NCI-H187 (cell line): ENCODE data around the gene SHC3.

Experiments used
- DNase-seq, 2 experiments: peaks; one replicate each; lab custom pipeline; 2025; lab: John Stamatoyannopoulos, UW

The SHC3 gene

GRCh38 chr9:89185980-89186379 is 7.4 kb upstream of the SHC3 start:
- no peak for DNase-seq

GRCh38 chr9:89183146-89183545 is 4.5 kb upstream of the SHC3 start:
- DNase-seq: no peak

- DNase-seq: no peak
Observed at GRCh38 chr9:89182369-89182768, 3.8 kb upstream of the SHC3 start.

DNA sequence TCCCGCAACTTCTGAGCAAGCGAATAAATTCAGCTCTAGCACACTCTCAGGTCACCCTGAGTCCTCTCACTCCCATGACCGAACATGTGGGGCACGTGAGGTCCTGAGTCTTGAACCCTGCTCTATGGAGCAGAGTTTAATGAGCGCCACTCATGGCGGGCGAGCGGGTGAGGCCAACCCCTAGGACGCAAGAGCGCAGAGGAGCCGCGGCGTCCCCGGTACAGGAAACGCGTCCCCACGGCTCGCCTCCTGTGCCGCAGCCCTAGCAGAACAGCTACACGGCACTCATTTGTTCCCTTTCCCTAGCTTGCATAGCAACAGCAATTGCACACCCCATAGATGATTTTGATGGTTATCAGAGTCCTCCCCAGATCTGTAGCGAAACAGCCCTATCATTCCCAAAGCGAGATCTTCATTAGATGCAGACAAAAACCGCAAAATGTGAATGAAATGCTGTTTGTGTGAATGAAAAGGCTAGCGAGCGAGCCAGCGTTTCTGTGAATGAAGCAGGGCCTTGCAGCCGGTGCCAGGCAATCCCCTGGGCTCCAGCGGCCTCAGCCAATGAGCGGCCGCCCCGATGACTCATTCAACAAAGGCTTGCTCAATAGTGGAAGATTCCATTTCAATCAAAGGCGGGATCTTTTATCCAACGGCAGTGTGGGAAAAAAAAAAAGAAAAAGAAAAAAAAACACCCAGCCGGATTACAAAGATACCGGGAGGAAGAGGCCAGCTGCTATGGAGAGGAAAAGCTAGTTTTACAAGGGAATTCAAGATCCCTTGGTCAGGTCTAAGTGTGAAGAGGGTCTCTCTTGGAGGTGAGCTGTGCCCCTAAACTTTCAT is 1.5 kb upstream of the SHC3 start:
- peak in 1 of 2 experiments; percentile 19 for DNase-seq

GRCh38 chr9:89179540-89179894 is 899 bp upstream of the SHC3 start:
- no peak for DNase-seq

GRCh38 chr9:89178830-89179539 is 367 bp upstream of the SHC3 start:
- DNase-seq: no peak

- no peak for DNase-seq
Observed at GRCh38 chr9:89177012-89177943, 1.3 kb downstream of the SHC3 start.

DNA sequence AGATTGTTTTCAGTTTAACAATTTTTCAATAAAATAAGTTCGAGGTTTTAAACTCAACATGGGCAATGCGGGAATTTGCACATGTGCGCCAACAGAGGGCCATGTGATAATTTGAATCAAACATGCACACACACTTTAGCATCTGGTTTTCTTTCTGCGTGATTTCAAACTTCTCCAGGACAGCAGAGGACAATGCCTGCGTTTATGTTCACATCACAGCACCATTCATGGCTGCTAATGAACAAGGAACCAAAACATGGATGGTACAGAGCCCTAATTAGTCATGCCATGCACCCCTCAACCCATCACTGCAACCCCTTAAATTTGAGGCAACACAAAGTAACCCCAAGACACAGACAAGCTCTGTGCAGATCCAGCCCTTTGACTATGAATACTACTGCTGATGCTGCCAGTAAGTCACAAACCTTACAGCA is 2.8 kb downstream of the SHC3 start:
- no peak for DNase-seq

DNA sequence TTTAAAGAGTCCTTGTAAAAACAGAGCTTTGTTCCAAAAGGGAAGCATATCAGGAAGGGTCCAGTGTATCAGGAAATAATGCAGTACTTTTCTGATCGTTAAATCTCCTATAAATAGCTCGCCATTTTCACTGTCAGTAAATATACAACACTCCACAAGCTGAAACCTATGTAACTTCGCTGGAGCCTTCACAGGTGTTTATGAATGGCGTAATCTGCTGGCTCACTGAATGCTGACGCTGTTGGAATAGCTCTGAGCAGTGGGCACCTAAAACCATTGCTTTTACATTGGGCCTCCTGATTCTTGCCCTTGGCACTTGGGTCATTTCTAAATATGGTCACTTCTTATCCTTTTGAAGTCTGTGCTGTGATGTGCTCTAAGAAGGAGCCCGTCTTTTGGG is 4.3 kb downstream of the SHC3 start:
- no peak for DNase-seq

DNA sequence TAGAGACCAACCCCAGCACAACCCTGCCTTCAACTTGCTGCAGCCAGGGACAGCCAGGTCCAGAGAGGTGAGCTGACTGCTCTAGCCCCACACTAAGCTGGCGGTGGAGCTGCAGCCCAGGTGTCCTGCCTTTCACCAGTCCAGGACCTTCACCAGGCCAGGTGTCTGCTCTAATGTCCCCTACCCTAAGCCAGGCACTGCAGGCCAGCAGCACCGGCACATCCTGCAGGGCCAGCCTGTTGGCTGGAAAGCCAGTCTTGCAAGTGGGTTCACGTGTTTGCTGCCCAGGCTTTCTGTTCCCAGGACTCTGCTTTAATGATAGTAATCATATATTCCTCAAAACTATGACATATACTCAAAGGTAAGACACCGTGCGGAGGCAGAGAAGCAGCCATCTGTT is 5.5 kb downstream of the SHC3 start:
- no peak for DNase-seq

GRCh38 chr9:89172398-89172797 is 6.2 kb downstream of the SHC3 start:
- DNase-seq: no peak

DNA sequence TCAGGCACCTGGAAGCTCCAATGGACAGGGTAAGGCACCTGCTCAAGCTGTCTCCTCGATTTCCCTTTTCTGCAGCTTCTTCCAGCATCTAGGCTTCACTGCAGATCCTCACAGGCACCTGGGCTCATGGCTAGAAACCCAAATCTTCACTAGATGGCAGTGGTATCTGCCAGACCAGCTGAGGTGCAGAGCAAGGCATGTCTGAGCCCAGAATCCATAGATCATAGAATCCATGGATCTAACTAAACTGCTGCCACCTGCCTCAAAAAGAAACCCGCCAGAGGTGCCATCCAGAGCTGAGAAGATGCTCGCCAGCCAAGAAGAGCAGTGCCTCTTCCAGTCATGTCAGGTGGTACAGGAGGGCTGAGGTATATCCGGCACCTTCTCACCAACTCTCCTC is 6.9 kb downstream of the SHC3 start:
- DNase-seq: no peak

GRCh38 chr9:89171231-89171630 is 7.4 kb downstream of the SHC3 start:
- DNase-seq: no peak

DNA sequence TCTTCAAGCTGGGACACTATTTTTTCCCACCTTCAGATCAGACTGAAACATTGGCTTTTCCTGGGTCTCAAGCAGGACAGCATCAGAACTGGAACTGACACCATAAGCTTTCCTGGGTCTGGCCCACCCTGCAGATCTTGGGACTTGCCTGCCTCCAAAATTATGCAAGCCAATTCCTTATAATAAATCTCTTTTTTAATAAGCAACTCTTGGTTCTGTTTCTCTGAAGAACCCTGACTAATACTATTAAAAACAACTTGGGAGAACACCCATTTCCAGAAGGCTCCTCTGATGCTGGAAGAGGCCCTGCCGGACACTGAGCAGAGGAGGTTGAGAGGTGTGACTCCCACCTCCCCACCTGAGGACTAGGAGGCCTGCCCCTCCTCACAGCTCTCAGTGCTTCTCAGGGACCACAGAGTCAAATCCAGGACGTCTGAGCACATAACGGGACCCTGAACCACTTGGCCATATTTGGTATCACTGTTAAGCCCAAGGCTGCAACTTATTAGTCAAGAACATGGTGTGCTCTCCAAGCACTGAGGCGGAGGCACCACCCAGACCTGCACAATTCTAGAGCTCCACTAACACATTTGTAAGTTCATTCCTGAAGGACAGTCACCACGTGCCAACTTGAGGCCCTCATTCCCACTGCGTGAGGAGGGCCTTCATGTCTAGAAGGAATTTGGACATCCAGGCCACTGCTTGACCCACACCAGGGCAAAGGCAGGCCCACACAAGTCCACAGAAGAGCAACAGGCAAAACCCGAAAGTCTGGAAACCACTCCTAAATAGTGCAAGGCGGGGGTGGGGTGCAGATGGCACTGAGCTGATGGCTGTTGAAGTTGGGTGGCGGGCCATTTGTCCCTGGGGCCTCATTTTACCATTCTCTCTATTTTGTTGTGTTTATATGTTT is 9.5 kb downstream of the SHC3 start:
- no peak for DNase-seq

DNA sequence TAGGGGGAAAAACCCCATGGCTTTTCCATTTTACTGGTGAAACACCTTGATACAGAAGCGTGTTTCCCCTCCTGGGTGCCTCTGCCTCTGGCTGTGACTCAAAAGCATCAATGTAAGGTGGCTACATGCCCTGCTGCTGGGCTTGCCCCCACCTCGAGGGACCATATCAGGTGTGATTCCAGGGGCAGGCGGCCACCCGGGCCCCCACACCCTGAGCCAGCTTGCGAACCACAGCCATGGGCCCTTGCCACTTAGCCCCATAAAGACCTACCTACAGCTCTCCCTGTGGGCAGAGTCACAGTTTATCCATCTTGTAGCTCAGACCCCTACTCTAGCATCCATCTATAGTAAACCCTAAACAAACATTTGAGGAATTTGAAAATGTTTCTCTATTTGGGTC is 10.8 kb downstream of the SHC3 start:
- no peak for DNase-seq

GRCh38 chr9:89166852-89167251 is 11.8 kb downstream of the SHC3 start:
- DNase-seq: no peak

DNA sequence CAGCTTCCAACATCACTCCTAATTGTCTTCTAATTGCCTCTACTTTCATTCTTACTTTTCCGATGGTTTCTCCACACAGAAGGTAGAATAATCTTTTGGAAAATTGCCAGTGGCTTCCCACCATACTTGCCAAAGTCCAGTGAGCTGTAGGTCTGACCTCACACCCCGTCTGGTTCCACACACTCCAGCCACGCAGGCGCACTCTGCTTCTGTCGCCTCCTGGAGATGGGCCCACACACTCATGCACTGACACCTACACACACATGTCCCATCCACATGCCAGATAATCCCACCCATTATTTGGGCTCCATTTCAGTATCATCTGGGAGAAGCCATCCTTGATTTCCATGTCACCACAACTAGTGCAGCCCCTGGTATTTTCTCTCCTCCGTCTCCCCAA is 12.7 kb downstream of the SHC3 start:
- DNase-seq: no peak

- no peak for DNase-seq
Observed at GRCh38 chr9:89165341-89165740, 13.3 kb downstream of the SHC3 start.

DNA sequence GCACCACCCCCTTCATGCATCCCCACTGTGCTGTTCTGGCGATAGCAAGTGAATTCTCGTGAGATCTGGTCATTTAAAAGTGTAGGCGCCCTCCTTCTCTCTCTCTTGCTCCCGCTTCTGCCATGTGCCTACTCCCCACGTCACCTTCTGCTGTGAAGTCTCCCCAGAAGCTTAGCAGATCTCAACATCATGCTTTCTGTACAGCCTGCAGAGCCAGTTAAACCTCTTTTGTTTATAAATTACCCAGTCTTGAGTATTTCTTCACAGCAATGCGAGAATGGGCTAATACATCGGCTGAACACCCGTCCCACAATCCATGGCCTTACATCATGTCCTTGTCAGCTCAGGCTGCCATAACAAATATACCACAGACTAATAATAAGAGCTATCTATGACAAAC is 17.4 kb downstream of the SHC3 start:
- no peak for DNase-seq

DNA sequence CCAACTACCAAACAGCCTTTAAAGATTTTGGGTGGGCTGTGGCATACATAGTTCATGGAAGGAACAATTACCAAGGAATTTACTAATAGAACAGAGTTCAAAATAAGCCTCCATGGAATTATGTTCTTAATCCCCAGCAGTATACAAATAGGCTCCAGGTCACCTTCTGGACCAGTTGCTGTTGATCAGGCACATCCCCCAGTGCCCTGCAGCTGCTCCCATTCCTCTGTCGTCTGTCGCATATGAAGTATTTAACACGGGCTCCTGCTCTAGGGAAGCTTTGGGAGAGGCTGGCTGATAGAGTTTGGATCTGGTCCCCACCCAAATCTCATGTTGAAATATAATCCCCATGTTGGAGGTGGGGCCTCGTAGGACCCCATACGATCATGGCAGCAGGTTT is 17.8 kb downstream of the SHC3 start:
- DNase-seq: no peak

DNA sequence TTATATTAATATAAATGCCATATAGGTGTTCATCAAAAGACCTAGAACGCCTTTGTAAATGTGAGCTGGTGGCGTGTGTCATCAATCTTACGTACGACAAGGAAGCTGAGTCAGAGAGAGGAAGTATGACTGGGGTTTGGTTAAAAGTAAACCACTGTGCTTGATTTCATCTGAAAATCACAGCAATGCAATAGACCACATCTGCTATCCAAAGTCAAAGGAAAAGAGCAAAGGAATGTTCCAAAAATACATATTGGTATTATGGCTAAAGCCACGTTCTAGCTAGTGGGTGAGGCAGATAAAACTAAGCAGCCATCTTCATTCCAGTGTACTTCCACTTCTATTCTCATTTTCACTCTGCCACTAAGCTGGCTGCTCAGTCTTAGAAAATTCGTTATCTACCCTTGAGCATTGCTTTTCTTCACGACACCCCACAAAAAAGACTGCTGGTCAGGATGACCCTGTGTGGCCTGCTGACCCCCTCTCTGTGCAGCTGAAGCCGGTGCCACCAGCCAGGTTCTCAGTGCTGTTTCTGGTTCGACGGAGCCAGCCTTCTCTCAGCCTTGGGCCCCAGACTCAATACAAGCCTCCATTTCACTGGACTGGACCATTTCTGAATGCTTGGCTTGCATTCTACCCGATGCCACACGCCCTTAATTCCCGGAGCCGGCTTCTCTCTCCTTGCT is 23.8 kb downstream of the SHC3 start:
- DNase-seq: no peak
